H9 (cell line): ENCODE results near the gene PDLIM7. TPM values are rescaled to one million over a fixed set of nuclear protein-coding genes. Genes with fewer than 3 reads are reported as not detected.

ENCODE experiments used
- DNase-seq: peaks from one replicate; pipeline ENCODE4 v3.0.0-alpha.2; 2017
- H2AFZ ChIP-seq: one replicate; pipeline ENCODE4 v1.6.1; 2013; ENCODE audit warnings: mild to moderate bottlenecking, low read length, control low read depth, moderate library complexity
- H2AK5ac ChIP-seq: 2 replicates; pipeline ENCODE4 v1.6.1; 2013; ENCODE audit warnings: low read length, control low read depth, mixed read lengths; ENCODE audit not compliant: insufficient read length
- H2BK120ac ChIP-seq: one replicate; pipeline ENCODE4 v1.6.1; 2013; ENCODE audit warnings: low read depth, mild to moderate bottlenecking, low read length, control low read depth, inconsistent platforms; ENCODE audit not compliant: poor library complexity, severe bottlenecking
- H2BK12ac ChIP-seq: 2 replicates; pipeline ENCODE4 v1.6.1; 2013; ENCODE audit warnings: low read length, control low read depth, mixed read lengths, low read depth; ENCODE audit not compliant: insufficient read length
- H2BK15ac ChIP-seq: 2 replicates; pipeline ENCODE4 v1.6.1; 2013; ENCODE audit warnings: low read depth, low read length, control low read depth
- H2BK20ac ChIP-seq: one replicate; pipeline ENCODE4 v1.6.1; 2013; ENCODE audit warnings: low read depth, mild to moderate bottlenecking, low read length, control low read depth, inconsistent platforms; ENCODE audit not compliant: poor library complexity, severe bottlenecking
- H2BK5ac ChIP-seq: 2 replicates; pipeline ENCODE4 v1.6.1; 2013; ENCODE audit warnings: low read length, control low read depth, mixed read lengths; ENCODE audit not compliant: insufficient read length
- H3K14ac ChIP-seq: 2 replicates; pipeline ENCODE4 v1.6.1; 2013; ENCODE audit warnings: low read length, control low read depth; ENCODE audit not compliant: insufficient read depth
- H3K18ac ChIP-seq: 2 replicates; pipeline ENCODE4 v1.6.1; 2013; ENCODE audit warnings: low read depth, mild to moderate bottlenecking, mixed read lengths, low read length, control low read depth; ENCODE audit not compliant: insufficient read length
- H3K23ac ChIP-seq: 2 replicates; pipeline ENCODE4 v1.6.1; 2013; ENCODE audit warnings: low read length, control low read depth, mixed read lengths, low read depth; ENCODE audit not compliant: insufficient read length
- H3K23me2 ChIP-seq: 2 replicates; pipeline ENCODE4 v1.6.1; 2013; ENCODE audit warnings: low read depth, mild to moderate bottlenecking, mixed read lengths, low read length, control low read depth; ENCODE audit not compliant: insufficient read length, poor library complexity, severe bottlenecking
- H3K27ac ChIP-seq: 2 replicates; pipeline ENCODE4 v1.5.1; 2013; ENCODE audit warnings: low read length, control low read depth, mixed read lengths, low read depth; ENCODE audit not compliant: insufficient read length
- H3K27me3 ChIP-seq: 2 replicates; pipeline ENCODE4 v1.6.1; 2013; ENCODE audit warnings: low read length, control low read depth, inconsistent platforms; ENCODE audit not compliant: insufficient read depth
- H3K4ac ChIP-seq: 2 replicates; pipeline ENCODE4 v1.6.1; 2013; ENCODE audit warnings: low read depth, mild to moderate bottlenecking, control low read depth, inconsistent platforms, low read length, moderate library complexity
- H3K4me1 ChIP-seq: 2 replicates; pipeline ENCODE4 v1.6.1; 2013; ENCODE audit warnings: low read length, control low read depth, inconsistent platforms; ENCODE audit not compliant: insufficient read depth
- H3K4me2 ChIP-seq: 2 replicates; pipeline ENCODE4 v1.6.1; 2013; ENCODE audit warnings: low read length, control low read depth, mixed read lengths; ENCODE audit not compliant: insufficient read length, insufficient read depth
- H3K56ac ChIP-seq: 2 replicates; pipeline ENCODE4 v1.6.1; 2013; ENCODE audit warnings: low read depth, mild to moderate bottlenecking, mixed read lengths, low read length, control low read depth; ENCODE audit not compliant: insufficient read length
- H3K79me1 ChIP-seq: 2 replicates; pipeline ENCODE4 v1.6.1; 2013; ENCODE audit warnings: low read depth, mild to moderate bottlenecking, moderate library complexity, low read length, control low read depth, inconsistent platforms; ENCODE audit not compliant: insufficient read depth, poor library complexity, severe bottlenecking
- H3K79me2 ChIP-seq: 2 replicates; pipeline ENCODE4 v1.6.1; 2013; ENCODE audit warnings: low read length, control low read depth, inconsistent platforms; ENCODE audit not compliant: insufficient read depth
- H3K9ac ChIP-seq: 2 replicates; pipeline ENCODE4 v1.6.1; 2013; ENCODE audit warnings: low read length, control low read depth, mixed read lengths; ENCODE audit not compliant: insufficient read length; ENCODE audit errors: extremely low read depth
- H3K9me3 ChIP-seq: one replicate; pipeline ENCODE4 v1.6.1; 2013; ENCODE audit warnings: low read depth, low read length, inconsistent platforms; ENCODE audit not compliant: control insufficient read depth
- H3T11ph ChIP-seq: one replicate; pipeline ENCODE4 v1.6.1; 2013; ENCODE audit warnings: mild to moderate bottlenecking, low read length, control low read depth, inconsistent platforms
- H4K20me1 ChIP-seq: one replicate; pipeline ENCODE4 v1.6.1; 2013; ENCODE audit not compliant: control insufficient read depth, insufficient read length, insufficient read depth
- H4K5ac ChIP-seq: 2 replicates; pipeline ENCODE4 v1.6.1; 2013; ENCODE audit warnings: low read depth, mild to moderate bottlenecking, mixed read lengths, low read length, control low read depth; ENCODE audit not compliant: insufficient read length
- H4K8ac ChIP-seq: replicated peaks from 2 replicates; pipeline ENCODE4 v1.6.1; 2013; ENCODE audit warnings: low read length, control low read depth, mixed read lengths, low read depth; ENCODE audit not compliant: insufficient read length
- H4K91ac ChIP-seq: 2 replicates; pipeline ENCODE4 v1.6.1; 2013; ENCODE audit warnings: low read depth, mild to moderate bottlenecking, moderate library complexity, mixed read lengths, low read length, control low read depth; ENCODE audit not compliant: insufficient read length
- H3K27ac Mint-ChIP-seq, 3 experiments: 2 replicates in 2 of 3; 3 replicates in 1 of 3; pipeline ENCODE4 v1.8.0; 2020 to 2021; ENCODE audit warnings: mixed read lengths in 3 of 3, mild to moderate bottlenecking in 1 of 3, moderate library complexity in 1 of 3
- H3K27me3 Mint-ChIP-seq: 2 replicates; pipeline ENCODE4 v1.8.0; 2021; ENCODE audit warnings: low read depth, mild to moderate bottlenecking, moderate library complexity, mixed read lengths
- H3K36me3 Mint-ChIP-seq, 3 experiments: 2 replicates in 2 of 3; 3 replicates in 1 of 3; pipeline ENCODE4 v1.8.0; 2020 to 2021; ENCODE audit warnings: low read depth in 3 of 3, mixed read lengths in 3 of 3; ENCODE audit not compliant: insufficient read depth in 1 of 3
- H3K4me1 Mint-ChIP-seq, 2 experiments: 2 replicates each; pipeline ENCODE4 v1.8.0; 2020; ENCODE audit warnings: mixed read lengths in 2 of 2
- H3K4me3 Mint-ChIP-seq, 2 experiments: 2 replicates in 1 of 2; 3 replicates in 1 of 2; pipeline ENCODE4 v1.8.0; 2020 to 2021; ENCODE audit warnings: mild to moderate bottlenecking in 2 of 2, mixed read lengths in 2 of 2, moderate library complexity in 1 of 2
- H3K9me3 Mint-ChIP-seq, 2 experiments: 2 replicates in 1 of 2; 3 replicates in 1 of 2; pipeline ENCODE4 v1.8.0; 2020; ENCODE audit warnings: mild to moderate bottlenecking in 2 of 2, mixed read lengths in 2 of 2, moderate library complexity in 1 of 2
- WGBS: extraction: QIAGEN DNeasy Blood & Tissue Kit; methylation state at CpG from one replicate; pipeline ENCODE4 v1.1.7; 2013; ENCODE audit warnings: missing lambda C conversion rate, low lambda C conversion rate, mixed read lengths; ENCODE audit not compliant: insufficient read length; ENCODE audit errors: extremely low coverage; 5-methylcytosine and 5-hydroxymethylcytosine counted together
- total RNA-seq: library from RNA; stranded (reverse); gene quantifications from 2 replicates; pipeline ENCODE4 v1.2.1, GENCODE V29; 2021
- TF ChIP-seq, protein P1 (sequence below): fragments of 200-600 bp; sonication (generic); conservative IDR thresholded peaks from 3 replicates; pipeline ENCODE4 v1.8.0; 2021; ENCODE audit warnings: antibody characterized with exemption, mild to moderate bottlenecking

PDLIM7 gene
- total RNA-seq, 1 experiment from 2014 or later = 137 TPM

DNA sequence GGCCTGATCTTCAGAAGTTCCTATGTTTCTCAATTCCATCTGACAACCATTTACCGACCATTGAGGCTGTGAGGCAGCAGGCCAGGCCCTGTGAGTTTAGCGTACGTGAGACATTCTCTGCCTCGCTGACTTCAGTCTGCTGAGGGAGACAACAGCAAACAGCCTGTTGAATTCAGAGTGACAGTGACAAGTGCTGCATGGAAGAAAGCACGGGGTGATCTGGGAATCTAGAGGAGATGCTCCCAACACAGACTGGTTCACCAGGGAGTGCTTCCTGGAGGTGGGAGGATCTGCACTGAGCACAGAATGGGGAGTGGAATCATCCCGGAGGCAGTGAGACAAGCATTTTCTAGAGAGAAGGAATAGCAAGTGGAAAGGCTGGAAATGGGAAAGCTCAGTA, 29.4 kb upstream of the PDLIM7 start:
- H3K27ac Mint-ChIP-seq = no peak overlapping the region
- no peaks in the 10 kb centered on the region for H4K20me1 ChIP-seq
- no peak overlapping the region for H3K4me3 Mint-ChIP-seq
- no peaks in the 10 kb centered on the region for H3K4me1 Mint-ChIP-seq
- H4K8ac ChIP-seq = no peak overlapping the region
- no peak overlapping the region for H3K14ac ChIP-seq
- no peaks in the 10 kb centered on the region for H3K79me2 ChIP-seq
- H2BK12ac ChIP-seq = no peak overlapping the region
- H3K9me3 ChIP-seq = no peaks in the 10 kb centered on the region
- no peak overlapping the region for H3K23ac ChIP-seq
- H3K4me2 ChIP-seq = no peak overlapping the region
- H4K91ac ChIP-seq = no peak overlapping the region
- no peak overlapping the region for H2BK20ac ChIP-seq
- TF ChIP-seq, protein P1, sequence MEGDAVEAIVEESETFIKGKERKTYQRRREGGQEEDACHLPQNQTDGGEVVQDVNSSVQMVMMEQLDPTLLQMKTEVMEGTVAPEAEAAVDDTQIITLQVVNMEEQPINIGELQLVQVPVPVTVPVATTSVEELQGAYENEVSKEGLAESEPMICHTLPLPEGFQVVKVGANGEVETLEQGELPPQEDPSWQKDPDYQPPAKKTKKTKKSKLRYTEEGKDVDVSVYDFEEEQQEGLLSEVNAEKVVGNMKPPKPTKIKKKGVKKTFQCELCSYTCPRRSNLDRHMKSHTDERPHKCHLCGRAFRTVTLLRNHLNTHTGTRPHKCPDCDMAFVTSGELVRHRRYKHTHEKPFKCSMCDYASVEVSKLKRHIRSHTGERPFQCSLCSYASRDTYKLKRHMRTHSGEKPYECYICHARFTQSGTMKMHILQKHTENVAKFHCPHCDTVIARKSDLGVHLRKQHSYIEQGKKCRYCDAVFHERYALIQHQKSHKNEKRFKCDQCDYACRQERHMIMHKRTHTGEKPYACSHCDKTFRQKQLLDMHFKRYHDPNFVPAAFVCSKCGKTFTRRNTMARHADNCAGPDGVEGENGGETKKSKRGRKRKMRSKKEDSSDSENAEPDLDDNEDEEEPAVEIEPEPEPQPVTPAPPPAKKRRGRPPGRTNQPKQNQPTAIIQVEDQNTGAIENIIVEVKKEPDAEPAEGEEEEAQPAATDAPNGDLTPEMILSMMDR = no peak
- DNase-seq = no peak
- H2AFZ ChIP-seq = no peak overlapping the region
- H3T11ph ChIP-seq = no peak overlapping the region
- no peak overlapping the region for H3K4ac ChIP-seq
- H4K5ac ChIP-seq = no peak overlapping the region
- H2BK15ac ChIP-seq = no peak overlapping the region
- H3K18ac ChIP-seq = no peak overlapping the region
- H3K23me2 ChIP-seq = no peaks in the 10 kb centered on the region
- no peaks in the 10 kb centered on the region for H3K4me1 ChIP-seq
- H3K36me3 Mint-ChIP-seq = peaks cover 25 to 32% (median 26%) of the 10 kb centered on the region in 3 experiments; a peak in 6 of 7 replicates
- no peaks in the 10 kb centered on the region for H3K27me3 Mint-ChIP-seq
- H3K79me1 ChIP-seq = no peaks in the 10 kb centered on the region
- H2BK120ac ChIP-seq = no peak overlapping the region
- no peaks in the 10 kb centered on the region; a peak in 1 of 5 replicates for H3K9me3 Mint-ChIP-seq
- no peak overlapping the region for H2AK5ac ChIP-seq
- no peak overlapping the region for H3K27ac ChIP-seq
- no peaks in the 10 kb centered on the region for H3K27me3 ChIP-seq
- WGBS = no CpG with 5 or more reads among the region's 6 CpGs
- no peak overlapping the region for H3K56ac ChIP-seq
- H2BK5ac ChIP-seq = no peak overlapping the region
- no peak overlapping the region for H3K9ac ChIP-seq
